Activated CD4-positive, alpha-beta T cell treated with anti-CD3 and anti-CD28 coated beads for 1 hour (primary cell): ENCODE results near the gene FAM177B.

ENCODE experiments used
- DNase-seq: peaks from one replicate; pipeline ENCODE4 v3.0.0-alpha.2; 2020

The FAM177B gene

DNA sequence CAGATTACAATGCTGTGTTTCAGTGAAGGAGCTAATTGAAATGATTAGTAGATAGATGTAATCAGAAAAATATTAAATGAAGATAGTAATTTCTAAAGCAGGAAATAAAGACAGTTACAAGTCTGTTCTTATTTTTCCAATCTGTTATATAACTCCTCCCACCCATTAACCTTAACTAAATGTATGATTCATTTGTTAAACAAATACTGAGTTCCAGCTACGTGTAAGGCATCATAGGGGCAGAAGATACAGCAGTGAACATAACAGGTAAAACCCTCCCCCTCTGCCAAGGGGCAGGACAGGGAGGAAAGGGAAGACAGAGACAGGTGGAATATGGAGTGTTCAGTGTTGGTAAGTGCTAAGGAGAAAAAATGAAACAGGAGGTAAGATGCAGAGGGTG, at the start of gene FAM177B:
TSS of gene FAM177B (plus strand) at position 231 of the 400 bp plus-strand sequence. CDS start 9,344 bp downstream, outside the sequence.
- DNase-seq, result no peak

DNA sequence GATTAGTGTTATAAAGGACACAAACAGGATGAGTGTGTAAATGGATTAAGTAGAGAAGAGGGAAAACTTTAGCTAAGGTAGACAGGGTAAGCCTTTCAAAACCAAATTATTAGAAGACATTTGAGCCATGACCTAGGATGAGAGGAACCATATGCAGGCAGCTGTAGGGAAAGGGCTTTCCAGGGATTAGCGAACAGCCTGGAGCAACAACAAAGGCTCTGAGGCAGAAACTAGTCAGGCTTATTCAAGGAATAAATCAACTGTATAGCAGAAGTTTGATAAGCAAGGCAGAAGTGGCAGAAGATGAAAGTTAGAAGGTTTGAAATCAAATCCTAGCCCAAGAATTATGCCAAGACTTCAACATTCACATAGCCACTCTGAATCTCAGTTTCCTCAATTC, 46.0 kb upstream of the FAM177B start:
- no peak for DNase-seq

DNA sequence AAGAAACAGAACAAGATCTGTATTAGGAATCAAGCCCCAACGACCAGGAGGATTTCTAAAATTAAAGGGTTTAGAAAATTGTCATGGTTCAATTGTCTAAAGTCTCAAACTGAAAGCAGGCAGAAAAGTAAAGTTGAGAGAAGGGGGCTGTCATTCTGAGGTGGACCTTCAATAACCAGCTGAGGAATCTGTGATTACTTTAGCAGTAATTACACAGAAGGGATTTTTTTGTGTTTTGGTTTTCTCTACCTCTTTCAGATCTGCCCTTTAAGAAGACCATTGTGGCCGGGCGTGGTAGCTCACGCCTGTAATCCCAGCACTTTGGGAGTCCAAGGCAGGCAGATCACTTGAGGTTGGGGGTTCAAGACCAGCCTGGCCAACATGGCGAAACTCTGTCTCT, 42.1 kb upstream of the FAM177B start:
- DNase-seq, result no peak

DNA sequence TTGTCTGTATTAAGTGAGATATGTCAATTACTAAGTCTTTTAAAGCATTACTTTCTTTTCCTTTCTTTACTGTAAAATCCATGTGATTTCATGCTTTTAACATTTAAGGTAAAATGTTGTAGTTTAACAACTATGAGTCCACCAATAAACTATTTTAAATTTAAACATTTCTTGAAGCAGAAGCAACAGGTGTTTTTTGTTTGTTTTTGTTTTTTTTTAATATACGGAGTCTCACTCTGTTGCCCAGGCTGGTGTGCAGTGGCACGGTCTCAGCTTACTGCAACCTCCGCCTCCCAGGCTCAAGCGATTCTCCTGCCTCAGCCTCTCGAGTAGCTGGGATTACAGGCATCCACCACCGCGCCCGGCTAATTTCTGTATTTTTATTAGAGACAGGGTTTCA, 40.3 kb upstream of the FAM177B start:
- no peak for DNase-seq

DNA sequence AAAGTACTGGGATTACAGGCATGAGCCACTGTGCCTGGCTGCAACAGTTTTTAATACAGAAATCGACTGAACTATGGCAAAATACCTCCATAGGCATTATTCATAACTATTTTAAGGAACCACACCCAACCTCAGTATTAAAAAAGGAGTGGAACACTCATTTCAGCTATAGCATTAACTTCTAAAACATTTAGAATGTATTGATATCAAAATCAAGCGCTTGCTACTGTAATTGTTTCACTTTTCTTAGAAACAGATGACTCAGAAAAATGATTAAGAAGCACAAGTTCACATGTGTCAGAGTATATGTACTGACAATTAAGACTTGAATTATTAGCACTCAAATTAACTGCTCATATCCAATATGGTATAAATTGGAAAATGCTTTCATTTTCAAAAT, 39.8 kb upstream of the FAM177B start:
- DNase-seq, result no peak

DNA sequence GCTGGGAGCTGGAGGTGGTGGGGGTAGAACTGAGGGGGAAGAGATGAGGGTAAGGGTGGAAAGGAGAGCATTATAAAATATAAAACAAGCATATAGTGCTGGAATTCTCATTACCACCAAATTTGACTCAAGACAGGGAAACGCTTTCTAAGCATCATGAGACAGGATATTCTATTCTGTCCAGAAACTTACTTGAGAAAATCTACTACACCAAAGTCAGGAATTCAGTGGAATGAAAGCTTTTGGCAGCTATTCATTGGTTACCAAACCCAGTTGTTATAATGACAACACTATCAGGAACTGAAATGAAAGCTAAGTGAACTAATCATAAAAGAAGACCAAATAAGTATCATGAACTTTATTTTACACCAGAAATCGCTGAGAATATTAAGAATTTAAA, 39.2 kb upstream of the FAM177B start:
- no peak for DNase-seq

DNA sequence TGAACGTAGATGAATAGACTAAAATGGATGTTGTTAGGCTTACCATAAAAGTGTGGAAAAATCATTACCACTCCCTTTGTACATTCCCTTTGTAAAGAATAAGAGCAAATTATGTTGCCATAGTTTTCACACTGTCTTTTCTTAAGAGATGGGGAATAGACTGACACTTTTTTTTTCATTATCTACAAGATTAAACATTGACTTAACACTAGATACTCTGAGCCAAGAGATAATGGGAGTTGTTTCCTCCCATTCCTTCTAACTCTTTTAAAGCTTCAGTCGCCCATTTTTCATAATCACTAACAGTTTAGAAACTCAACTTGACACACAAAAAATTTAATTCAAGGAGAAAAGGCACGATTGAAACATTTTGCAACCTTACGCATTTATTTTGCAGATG, 34.8 kb upstream of the FAM177B start:
- no peak for DNase-seq

DNA sequence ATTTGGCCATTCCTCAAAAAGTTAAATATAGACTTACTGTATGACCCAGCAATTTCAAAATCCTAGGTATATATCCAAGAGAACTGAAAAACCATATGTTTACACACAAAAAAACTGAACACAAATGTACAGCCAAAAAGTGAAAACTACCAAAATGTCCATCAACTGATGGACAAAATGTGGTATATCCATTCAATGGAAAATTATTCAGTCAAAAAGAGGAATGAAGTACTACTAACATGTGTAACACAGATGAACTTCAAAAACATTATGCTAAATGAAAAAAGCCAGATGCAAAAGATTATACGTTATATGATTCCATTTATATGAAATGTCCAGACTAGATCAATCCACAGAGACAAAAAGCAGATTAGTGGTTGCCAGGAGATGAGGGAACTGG, 32.7 kb upstream of the FAM177B start:
- no peak for DNase-seq

DNA sequence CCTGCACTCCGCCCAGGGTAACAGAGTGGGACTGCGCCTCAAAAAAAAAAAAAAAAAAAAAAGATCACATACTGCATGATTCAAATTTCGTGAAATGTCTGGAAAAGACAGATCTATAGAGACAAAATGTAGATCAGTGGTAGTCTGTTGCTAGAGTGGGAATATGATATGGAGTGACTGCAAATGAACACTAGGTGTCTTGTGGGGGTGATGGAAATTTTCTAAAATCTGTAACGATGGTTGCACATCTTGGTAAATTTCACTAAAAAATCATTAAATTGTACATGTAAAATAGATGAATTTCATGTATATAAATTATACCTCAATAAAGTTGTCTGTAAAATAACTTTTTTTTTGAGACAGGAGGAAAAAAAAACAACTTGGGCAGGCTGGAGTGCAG, 30.2 kb upstream of the FAM177B start:
- DNase-seq, result no peak

DNA sequence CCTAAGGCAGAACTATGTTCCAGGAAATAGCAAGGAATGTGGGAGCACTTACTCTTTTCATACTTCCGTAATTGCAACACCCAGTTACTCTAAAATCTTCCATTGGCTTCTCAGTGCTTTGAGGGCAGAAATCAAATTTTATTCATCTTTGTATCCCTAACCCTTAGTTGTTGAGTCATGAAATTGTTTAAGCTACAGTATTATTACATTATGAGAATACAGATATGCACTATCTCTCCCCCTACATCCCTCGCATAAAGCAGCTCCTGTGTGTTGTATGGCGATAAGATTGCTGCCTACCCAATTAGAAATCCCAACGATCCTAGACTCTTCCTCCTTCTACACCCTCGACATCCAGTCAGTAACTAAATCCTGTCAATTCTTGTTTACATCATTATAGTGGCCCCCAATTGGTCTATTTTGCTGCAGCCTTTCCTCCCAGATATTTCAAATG, 27.3 kb upstream of the FAM177B start:
- no peak for DNase-seq

DNA sequence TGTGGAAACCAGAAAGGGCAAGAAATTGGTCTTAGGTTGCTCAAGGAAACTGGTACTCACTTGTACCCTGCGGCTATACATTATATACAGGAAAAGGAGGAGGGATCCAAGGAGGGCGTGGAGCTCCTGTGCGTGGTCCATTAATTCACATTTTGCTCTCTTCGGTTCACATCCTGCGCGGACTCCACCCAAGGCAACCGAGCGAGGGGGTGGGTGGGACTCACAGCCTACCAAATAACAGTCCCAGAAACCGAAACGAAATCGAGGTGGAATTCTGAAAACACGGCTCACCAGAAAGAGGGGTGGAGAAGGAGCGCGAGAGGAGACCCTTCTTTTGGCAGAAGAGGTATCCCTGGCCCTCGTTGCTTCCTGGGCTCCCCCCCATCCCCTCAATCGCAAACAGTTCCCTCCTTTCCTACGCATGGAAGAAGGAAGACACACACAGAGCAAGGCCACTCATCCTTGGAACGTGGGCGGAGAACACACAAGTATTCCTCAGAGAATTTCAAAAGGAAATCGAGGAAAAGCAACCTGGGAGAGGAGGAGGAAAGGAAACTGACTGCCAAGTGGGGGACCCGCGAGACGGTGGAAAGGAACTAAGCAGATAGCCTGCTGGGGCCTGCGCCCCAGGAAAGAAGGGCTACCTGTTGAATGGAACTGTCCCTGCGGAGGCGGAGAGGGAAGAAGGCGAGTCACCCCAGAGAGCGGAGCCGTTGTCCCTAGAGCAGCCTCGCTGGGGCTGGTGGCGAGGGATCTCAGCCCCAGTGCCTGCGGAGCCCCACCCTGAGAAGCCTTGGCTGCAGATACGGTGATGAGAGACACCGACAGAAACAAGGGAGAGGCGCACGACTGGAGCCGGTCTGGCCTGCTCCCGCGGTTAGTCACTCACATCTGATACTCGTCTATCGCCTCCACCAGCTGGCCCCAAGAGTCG, 25.4 kb upstream of the FAM177B start:
- DNase-seq, result peak; percentile 35

DNA sequence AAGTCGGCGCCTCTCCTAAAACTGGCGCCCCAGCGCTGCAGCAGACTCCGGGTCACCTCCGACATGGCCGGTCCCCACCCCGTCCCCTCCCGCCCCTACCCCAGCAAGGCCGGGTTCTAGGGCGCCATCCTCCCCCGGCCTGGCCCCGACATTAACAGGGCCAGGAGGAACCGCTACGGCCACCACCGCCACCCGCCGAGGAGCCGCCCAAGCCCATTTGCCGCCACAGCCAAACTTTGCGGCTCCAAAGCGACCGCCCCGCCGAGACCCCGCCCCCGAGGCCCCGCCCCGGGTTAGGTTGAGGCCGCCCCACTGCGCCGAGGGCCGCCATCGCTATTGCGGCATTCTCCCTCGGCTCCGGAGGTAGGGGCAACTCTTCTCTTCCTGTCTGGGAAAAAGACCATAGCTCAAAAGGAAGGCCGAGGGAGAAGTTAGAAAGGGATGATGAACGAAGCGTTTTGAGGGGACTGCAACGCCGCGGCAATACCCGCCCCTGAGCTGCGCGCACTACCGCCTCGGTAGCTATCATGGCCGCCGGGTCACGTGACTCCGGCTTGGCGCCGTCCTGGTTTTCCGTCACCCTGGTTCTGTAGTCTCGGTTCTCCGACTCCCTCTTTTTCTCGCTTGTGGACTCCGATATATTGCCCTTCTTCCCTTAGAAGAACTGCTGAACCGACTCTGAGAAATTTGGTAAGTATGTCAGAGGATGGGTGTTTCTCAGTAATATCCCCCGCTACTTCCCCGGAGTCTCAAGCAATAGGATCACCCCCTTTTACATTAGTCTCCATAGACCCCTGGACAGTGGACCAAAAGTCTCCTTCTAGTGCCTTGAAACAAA, 24.5 kb upstream of the FAM177B start, which contains the start of the genes AIDA and BROX:
TSS of gene AIDA (minus strand) at position 239 of the 838 bp plus-strand sequence. CDS start at position 65, 174 bp downstream.
TSS of gene BROX (plus strand) at position 312 of the 838 bp plus-strand sequence. CDS start 3,136 bp downstream, outside the sequence.
- peak; percentile 91 for DNase-seq

DNA sequence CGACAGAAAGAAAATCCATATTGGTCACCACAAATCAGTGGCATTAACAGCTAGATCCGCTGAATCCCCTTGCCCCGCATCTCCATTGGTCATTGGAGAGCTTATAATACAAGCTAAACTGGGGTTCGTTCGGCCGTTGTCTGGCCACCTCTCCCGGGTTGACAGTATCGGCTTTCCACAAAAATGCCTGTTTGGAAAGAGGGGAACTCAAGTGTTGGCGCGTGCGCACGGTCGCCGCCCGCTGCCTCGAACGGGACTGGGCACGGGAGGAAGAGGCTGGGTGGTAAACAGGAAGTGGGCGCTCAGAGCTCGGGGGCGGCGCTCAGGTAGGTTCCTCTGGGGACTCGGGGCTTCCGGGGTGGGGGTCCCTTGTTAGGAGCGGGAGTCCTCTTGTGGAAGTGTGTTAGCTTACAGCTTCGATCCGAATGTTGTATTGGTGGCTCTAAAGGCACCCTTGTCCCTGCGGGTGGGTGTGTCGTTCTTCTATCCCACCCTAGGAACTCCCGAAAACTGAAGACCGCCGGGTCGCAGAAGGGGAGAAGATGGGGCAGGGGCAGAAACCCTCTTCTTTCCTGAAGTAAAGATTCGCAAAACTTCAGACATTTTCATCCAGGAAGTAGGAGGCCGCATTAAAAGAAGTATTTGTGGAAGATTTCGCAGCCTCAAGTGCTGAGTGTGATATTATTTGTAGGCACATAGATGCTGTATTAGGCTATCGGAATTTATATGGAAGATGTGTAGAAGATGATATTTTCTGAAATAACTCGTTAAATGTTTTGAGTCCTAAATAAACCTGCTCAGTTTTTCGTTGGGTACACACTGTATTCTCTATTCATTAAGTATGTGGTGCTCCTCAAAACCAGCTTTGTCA, 23.7 kb upstream of the FAM177B start:
- peak; percentile 79 for DNase-seq

DNA sequence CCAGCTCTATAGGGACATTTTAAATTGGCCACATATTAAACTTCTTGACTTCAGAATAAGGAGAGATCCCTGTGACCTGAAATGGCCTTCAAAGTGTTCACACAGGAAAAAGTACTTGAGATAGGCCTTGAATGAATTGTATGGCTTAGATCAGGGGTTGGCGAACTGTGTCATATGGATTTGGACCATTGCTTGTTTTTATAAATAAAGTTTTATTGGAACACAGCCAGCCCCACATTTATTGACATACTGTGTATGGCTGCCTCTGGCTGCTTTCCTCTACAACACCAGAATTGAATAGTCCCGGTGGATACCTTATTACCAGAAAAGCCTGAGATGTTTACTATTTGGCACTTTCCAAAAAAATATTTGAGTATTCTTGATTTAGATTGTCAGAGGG, 20.6 kb upstream of the FAM177B start:
- DNase-seq, result no peak

DNA sequence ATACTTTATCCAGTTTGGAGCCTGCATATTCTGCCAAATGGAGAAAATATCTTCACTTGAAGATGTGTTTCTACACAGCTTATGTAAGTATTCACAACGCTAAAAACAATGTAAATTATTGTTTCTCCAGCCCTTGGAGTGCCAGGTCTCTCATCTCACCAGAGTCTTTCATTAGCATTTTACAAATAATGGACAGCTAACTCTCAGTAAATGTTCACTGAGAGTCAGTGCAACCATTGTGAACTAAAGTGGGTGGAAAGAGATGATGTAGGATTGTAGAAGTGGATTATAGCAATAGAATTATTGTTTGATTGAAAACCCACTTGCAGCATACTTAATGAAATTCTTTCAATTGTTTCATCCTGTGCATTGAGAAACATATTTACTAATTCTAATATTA, 8.3 kb upstream of the FAM177B start:
- DNase-seq, result no peak

DNA sequence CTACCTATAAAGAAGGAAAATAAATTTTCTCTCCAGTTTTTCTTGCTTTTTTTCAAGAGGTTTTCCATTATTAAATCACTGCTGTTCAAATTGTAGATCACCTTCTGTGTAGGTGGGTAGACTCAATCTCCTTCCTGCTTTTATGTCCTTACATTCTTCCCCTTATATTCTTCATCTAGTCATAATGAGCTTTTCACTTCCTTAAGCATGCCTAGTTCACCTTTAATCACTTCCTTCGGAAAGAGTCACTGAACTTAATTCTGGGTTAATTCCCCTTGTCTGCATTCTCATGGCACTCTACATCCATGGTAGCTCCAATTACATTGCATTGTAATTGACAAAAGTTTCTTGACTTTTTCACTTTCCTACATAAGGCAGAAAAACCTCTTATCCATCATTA, 6.1 kb upstream of the FAM177B start:
- no peak for DNase-seq

DNA sequence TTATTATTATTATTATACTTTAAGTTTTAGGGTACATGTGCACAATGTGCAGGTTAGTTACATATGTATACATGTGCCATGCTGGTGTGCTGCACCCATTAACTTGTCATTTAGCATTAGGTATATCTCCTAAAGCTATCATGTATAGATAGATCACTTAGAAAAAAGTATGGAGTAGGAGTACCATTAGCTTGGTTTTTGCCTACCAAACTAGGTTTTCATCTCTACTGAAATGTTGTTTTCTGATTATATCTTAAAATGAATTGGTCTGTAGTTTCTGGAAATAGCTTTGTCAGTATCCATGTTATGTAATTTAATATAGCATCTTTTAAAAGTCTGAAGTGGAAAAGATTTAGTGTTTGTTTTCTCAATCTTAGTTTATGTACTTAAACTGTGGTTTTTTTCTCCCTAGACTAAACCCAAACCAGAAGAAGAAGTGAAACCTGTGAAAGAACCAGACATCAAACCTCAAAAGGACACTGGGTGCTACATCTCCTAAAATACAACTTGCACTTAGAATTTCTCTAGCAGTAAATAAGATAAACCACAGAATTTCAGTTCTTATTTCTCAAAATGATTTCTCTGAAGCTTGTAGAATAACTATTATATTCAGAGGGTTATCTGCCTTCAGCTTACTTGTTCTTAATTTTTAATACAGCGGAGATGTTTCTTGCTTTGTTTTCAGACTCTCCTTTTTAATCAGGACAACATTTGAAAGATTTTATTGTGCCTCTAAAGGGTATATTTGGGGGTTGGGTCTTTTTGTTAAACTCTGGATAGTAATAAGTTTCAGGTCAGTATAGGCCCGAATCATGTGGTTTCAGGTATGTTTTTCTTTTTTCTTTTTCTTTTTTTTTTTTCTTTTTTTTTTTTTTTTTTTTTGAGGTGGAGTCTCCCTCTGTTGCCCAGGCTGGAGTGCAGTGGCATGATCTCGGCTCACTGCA, 4.5 kb upstream of the FAM177B start:
- DNase-seq, result no peak

DNA sequence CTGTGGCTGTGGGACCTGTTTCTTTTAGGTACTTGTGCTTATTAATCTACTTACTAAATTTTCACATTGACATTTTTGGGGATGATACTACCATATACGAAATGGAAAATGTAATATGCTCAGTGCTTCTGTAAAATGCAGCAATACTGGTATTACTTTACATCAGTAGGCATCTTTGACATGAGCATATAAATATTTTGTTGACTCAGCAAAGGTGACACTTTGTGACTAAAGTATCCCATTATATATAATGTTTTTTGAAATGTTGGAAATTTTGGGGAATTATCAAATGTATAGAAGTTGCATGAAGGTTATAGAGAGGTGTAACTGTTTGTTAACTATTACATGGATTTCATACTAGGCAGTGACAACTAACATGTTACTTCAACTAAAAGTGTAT, 2.3 kb upstream of the FAM177B start:
- DNase-seq, result no peak

DNA sequence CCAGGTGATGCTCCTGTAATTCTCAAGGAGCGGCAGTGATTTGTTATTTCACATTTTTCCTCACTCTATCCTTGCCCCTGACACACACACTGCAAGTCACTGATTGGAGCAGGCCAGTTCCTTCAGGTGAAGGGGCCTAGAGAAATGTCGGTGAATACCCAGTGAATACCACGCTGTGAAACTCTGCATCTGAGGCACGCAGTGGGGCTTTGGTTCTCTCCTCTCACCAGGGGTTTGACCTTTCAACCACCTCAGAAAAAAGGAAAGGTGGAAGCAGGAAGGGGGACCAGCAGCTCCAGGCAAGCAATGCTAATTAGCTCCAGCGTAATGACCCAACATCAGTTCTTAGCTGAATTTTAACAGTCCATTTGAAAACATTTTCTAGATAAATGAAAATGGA, 532 bp upstream of the FAM177B start:
- no peak for DNase-seq

DNA sequence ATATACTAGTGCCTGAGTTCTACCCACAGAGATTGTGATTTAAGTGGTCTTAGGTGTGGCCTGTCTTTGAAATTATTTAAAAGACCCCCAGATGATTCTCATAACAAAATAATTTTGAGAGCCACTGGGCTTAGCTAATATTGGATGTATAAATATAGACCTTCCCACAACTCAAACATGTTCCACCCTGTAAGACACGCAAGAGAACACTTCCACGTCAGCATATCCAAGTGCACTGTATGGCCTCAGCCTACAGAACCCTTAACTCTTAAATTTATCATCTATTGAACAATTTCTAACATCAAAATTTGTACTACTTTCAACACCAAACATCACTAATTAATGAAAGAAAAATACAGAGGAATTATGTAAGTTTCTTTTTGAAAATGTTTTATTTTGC, 2.5 kb downstream of the FAM177B start:
- DNase-seq, result no peak

DNA sequence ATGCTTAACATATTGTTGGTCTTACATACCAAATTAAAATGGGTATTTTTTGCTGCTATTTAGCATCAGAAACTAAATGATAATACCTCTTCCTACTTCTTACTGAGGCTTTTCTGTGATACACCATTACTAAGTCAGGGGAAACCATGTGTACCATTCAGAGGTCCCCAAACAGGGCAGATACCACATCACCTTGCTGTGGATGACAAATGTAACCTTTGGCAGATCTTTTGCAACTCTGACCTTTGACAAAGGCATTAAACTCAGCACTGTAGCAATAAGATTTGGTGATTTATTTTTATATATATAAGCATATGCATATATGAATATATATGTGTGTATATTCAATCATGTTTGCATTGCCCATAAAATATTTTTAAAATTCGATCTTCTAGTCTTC, 2.9 kb downstream of the FAM177B start:
- DNase-seq, result no peak
